ENCODE measurements around the gene RNF146.
"Not testable (repeated sequence)": the region's sequence is repeated elsewhere in the genome, so short reads cannot be mapped to it uniquely, and the experiment has no call there.

Gene RNF146

GRCh38 chr6:127299522-127300240 is 33.0 kb downstream of the RNF146 start:
- Mint-ChIP-seq H3K36me3 (ENCODE audit: low read depth) (peaks cover 4% of the 10 kb centered on the region), H3K4me1 (ENCODE audit: low read depth) (no peaks in the 10 kb centered on the region), H3K4me3 (no peak overlapping the region), H3K9me3 (no peaks in the 10 kb centered on the region), H3K27me3 (ENCODE audit: low read depth) (no peaks in the 10 kb centered on the region), H3K27ac (no peak overlapping the region)

- Mint-ChIP-seq H3K9me3 (no peaks in the 10 kb centered on the region), H3K27ac (no peak overlapping the region), H3K36me3 (ENCODE audit: low read depth) (peaks cover 3% of the 10 kb centered on the region), H3K4me3 (no peak overlapping the region), H3K4me1 (ENCODE audit: low read depth) (no peaks in the 10 kb centered on the region), H3K27me3 (ENCODE audit: low read depth) (no peaks in the 10 kb centered on the region)
These were observed 33.7 kb downstream of the RNF146 start for GRCh38 chr6:127300411-127300810.

GRCh38 chr6:127301199-127301700 is 34.6 kb downstream of the RNF146 start:
- Mint-ChIP-seq H3K4me3 (no peak overlapping the region), H3K36me3 (ENCODE audit: low read depth) (peaks cover 3% of the 10 kb centered on the region), H3K27me3 (ENCODE audit: low read depth) (no peaks in the 10 kb centered on the region), H3K9me3 (no peaks in the 10 kb centered on the region), H3K4me1 (ENCODE audit: low read depth) (no peaks in the 10 kb centered on the region), H3K27ac (no peak overlapping the region)

GRCh38 chr6:127302728-127303660 is 36.3 kb downstream of the RNF146 start:
- H3K36me3 Mint-ChIP-seq (ENCODE audit: low read depth) = peaks cover 12% of the 10 kb centered on the region
- peaks cover 5% of the 10 kb centered on the region for H3K4me1 Mint-ChIP-seq (ENCODE audit: low read depth)
- no peak overlapping the region for H3K27ac Mint-ChIP-seq
- no peaks in the 10 kb centered on the region for H3K27me3 Mint-ChIP-seq (ENCODE audit: low read depth)
- H3K9me3 Mint-ChIP-seq = peaks cover 5% of the 10 kb centered on the region
- no peak overlapping the region for H3K4me3 Mint-ChIP-seq

- Mint-ChIP-seq H3K27me3 (ENCODE audit: low read depth) (no peaks in the 10 kb centered on the region), H3K27ac (no peak overlapping the region), H3K9me3 (peaks cover 10% of the 10 kb centered on the region), H3K4me1 (ENCODE audit: low read depth) (peaks cover 5% of the 10 kb centered on the region), H3K36me3 (ENCODE audit: low read depth) (peaks cover 19% of the 10 kb centered on the region), H3K4me3 (no peak overlapping the region)
These were observed 37.3 kb downstream of the RNF146 start for GRCh38 chr6:127303917-127304316.

GRCh38 chr6:127305741-127306140 is 39.1 kb downstream of the RNF146 start:
- Mint-ChIP-seq H3K4me3 (no peak overlapping the region), H3K9me3 (peaks cover 10% of the 10 kb centered on the region), H3K36me3 (ENCODE audit: low read depth) (peaks cover 30% of the 10 kb centered on the region), H3K4me1 (ENCODE audit: low read depth) (peaks cover 5% of the 10 kb centered on the region), H3K27me3 (ENCODE audit: low read depth) (no peaks in the 10 kb centered on the region), H3K27ac (no peak overlapping the region)

- H3K27me3 Mint-ChIP-seq (ENCODE audit: low read depth) = no peaks in the 10 kb centered on the region
- no peaks in the 10 kb centered on the region for H3K9me3 Mint-ChIP-seq
- no peak overlapping the region for H3K4me3 Mint-ChIP-seq
- H3K27ac Mint-ChIP-seq = no peak overlapping the region
- peaks cover 1% of the 10 kb centered on the region for H3K4me1 Mint-ChIP-seq (ENCODE audit: low read depth)
- peaks cover 25% of the 10 kb centered on the region for H3K36me3 Mint-ChIP-seq (ENCODE audit: low read depth)
These were observed 50.9 kb downstream of the RNF146 start for GRCh38 chr6:127317388-127318128.

- Mint-ChIP-seq H3K9me3 (no peaks in the 10 kb centered on the region), H3K27ac (no peak overlapping the region), H3K4me1 (ENCODE audit: low read depth) (peaks cover 1% of the 10 kb centered on the region), H3K36me3 (ENCODE audit: low read depth) (peaks cover 25% of the 10 kb centered on the region), H3K4me3 (no peak overlapping the region), H3K27me3 (ENCODE audit: low read depth) (no peaks in the 10 kb centered on the region)
These were observed 53.0 kb downstream of the RNF146 start for GRCh38 chr6:127319686-127320085.

GRCh38 chr6:127328043-127328609 is 61.5 kb downstream of the RNF146 start:
- no peak overlapping the region for H3K4me3 Mint-ChIP-seq
- H3K27me3 Mint-ChIP-seq (ENCODE audit: low read depth) = no peaks in the 10 kb centered on the region
- peaks cover 26% of the 10 kb centered on the region for H3K36me3 Mint-ChIP-seq (ENCODE audit: low read depth)

GRCh38 chr6:127331256-127331655 is 64.6 kb downstream of the RNF146 start:
- H3K36me3 Mint-ChIP-seq (ENCODE audit: low read depth) = peaks cover 18% of the 10 kb centered on the region
- H3K4me3 Mint-ChIP-seq; H3K9me3 Mint-ChIP-seq; H3K27me3 Mint-ChIP-seq (ENCODE audit: low read depth); H3K4me1 Mint-ChIP-seq (ENCODE audit: low read depth); H3K27ac Mint-ChIP-seq: not testable (repeated sequence)

More at GRCh38 chr6:127328043-127328609, 61.5 kb downstream of the RNF146 start:
- H3K9me3 Mint-ChIP-seq = no peaks in the 10 kb centered on the region
- no peak overlapping the region for H3K27ac Mint-ChIP-seq
- peaks cover 2% of the 10 kb centered on the region for H3K4me1 Mint-ChIP-seq (ENCODE audit: low read depth)

- Mint-ChIP-seq H3K4me3 (no peak overlapping the region), H3K36me3 (ENCODE audit: low read depth) (peaks cover 13% of the 10 kb centered on the region), H3K27me3 (ENCODE audit: low read depth) (no peaks in the 10 kb centered on the region), H3K9me3 (no peaks in the 10 kb centered on the region), H3K27ac (no peak overlapping the region), H3K4me1 (ENCODE audit: low read depth) (peaks cover 11% of the 10 kb centered on the region)
These were observed 65.8 kb downstream of the RNF146 start for GRCh38 chr6:127332383-127332961.

All from T-helper 1 cell treated with Interleukin-12 subunit alpha and Interleukin-12 subunit beta and Interleukin-4 antibody, amounts not matched to agents 30 μg/mL and 1 μg/mL, for 36 hours (primary cell).